MM.1S (cell line): ENCODE results near the gene HMGCS2.

ENCODE experiments used
- DNase-seq: peaks from one replicate; pipeline ENCODE4 v3.0.0-alpha.2; 2015
- H2AFZ ChIP-seq: fragments of 300-600 bp; sonication (generic); 2 replicates; pipeline ENCODE4 v1.6.0; 2016; ENCODE audit warnings: antibody characterized with exemption, low read length
- H3F3A ChIP-seq: fragments of 300-600 bp; sonication (generic); 2 replicates; pipeline ENCODE4 v1.6.1; 2016; ENCODE audit warnings: mild to moderate bottlenecking, antibody characterized with exemption, low read length, moderate library complexity, mixed read lengths; ENCODE audit not compliant: insufficient read depth
- H3K27ac ChIP-seq: fragments of 300-600 bp; sonication (generic); 2 replicates; pipeline ENCODE4 v1.5.1; 2016; ENCODE audit warnings: mild to moderate bottlenecking, low read length
- H3K27me3 ChIP-seq: fragments of 300-600 bp; sonication (generic); replicated peaks from 2 replicates; pipeline ENCODE4 v1.6.0; 2016; ENCODE audit warnings: low read length; ENCODE audit not compliant: insufficient read depth
- H3K36me3 ChIP-seq: fragments of 300-600 bp; sonication (generic); replicated peaks from 2 replicates; pipeline ENCODE4 v1.6.1; 2016; ENCODE audit warnings: mild to moderate bottlenecking, low read length, mixed read lengths; ENCODE audit not compliant: insufficient read depth
- H3K4me1 ChIP-seq: fragments of 300-600 bp; sonication (generic); 2 replicates; pipeline ENCODE4 v1.6.1; 2016; ENCODE audit warnings: low read length, mixed read lengths
- H3K4me2 ChIP-seq: fragments of 300-600 bp; sonication (generic); 2 replicates; pipeline ENCODE4 v1.6.0; 2016; ENCODE audit warnings: low read depth, low read length
- H3K4me3 ChIP-seq: fragments of 300-600 bp; sonication (generic); 2 replicates; pipeline ENCODE4 v1.5.1; 2016; ENCODE audit warnings: low read length, mixed read lengths
- H3K79me2 ChIP-seq: fragments of 300-600 bp; sonication (generic); 2 replicates; pipeline ENCODE4 v1.6.1; 2016; ENCODE audit warnings: mixed run types, low read length, mixed read lengths
- H3K9ac ChIP-seq: fragments of 300-600 bp; sonication (generic); 2 replicates; pipeline ENCODE4 v1.6.1; 2016; ENCODE audit warnings: low read length, mixed read lengths
- H3K9me2 ChIP-seq: fragments of 300-600 bp; sonication (generic); replicated peaks from 2 replicates; pipeline ENCODE4 v1.6.1; 2016; ENCODE audit warnings: mild to moderate bottlenecking, low read length, mixed read lengths; ENCODE audit not compliant: insufficient read depth
- H3K9me3 ChIP-seq: fragments of 300-600 bp; sonication (generic); replicated peaks from 2 replicates; pipeline ENCODE4 v1.6.1; 2016; ENCODE audit warnings: mild to moderate bottlenecking, low read length, mixed read lengths; ENCODE audit not compliant: insufficient read depth
- H4K20me1 ChIP-seq: fragments of 300-600 bp; sonication (generic); 2 replicates; pipeline ENCODE4 v1.6.1; 2016; ENCODE audit warnings: mild to moderate bottlenecking, low read length, moderate library complexity, mixed read lengths; ENCODE audit not compliant: insufficient read depth
- EZH2 ChIP-seq: fragments of 300-600 bp; sonication (generic); optimal IDR thresholded peaks from 2 replicates; pipeline ENCODE3; 2017; ENCODE audit warnings: low read depth, mild to moderate bottlenecking, antibody characterized with exemption, low read length, mixed read lengths
- EZH2phosphoT487 ChIP-seq: fragments of 300-600 bp; sonication (generic); IDR thresholded peaks from 2 replicates; pipeline ENCODE4 v1.6.1; 2018; ENCODE audit warnings: antibody characterized with exemption, low read length
- TF ChIP-seq, protein P1 (sequence below): fragments of 300-600 bp; sonication (generic); IDR thresholded peaks from 2 replicates; pipeline ENCODE4 v1.5.1; 2016; ENCODE audit warnings: antibody characterized with exemption, low read length, mixed read lengths

The HMGCS2 gene

DNA sequence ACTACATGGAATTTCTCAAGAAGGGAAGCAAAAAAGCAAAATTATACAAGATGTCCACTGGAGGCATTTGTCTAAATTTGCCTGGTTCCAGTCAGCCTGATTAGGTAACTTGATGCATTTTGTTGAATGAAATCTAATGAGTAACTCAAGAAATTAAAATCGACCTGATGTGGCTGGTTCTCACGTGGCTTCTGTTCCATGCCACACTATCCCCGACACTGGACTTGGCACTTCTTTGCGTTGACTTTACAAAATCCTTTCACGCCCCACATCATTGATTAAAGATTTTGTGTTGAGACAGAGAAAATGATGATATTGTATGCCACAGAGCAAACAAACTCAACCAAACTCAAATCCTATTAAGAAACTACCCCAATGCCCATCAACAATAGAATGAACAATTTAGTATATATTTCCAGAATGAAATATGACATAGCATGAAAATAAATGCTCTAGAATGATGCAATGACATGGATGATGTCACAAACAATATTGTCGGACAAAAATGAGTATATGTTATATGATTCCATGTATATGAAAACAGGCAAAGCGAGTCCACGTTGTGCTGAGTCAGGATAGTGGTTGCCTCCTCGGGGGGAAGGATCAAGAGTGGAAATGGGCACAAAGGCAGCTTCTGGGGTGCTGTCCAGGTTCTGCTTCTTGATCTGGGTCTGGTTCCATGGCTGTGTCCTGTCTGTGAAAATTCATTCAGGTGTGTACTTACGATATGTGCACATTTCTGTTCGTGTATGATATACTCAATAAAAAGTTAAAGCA is 12.9 kb upstream of the HMGCS2 start:
- DNase-seq = no peak
- Histone ChIP-seq H3K36me3 (no peaks in the 10 kb centered on the region), H3K9me2 (no peaks in the 10 kb centered on the region), H3K9me3 (no peaks in the 10 kb centered on the region), H2AFZ (no peak overlapping the region), H3K4me1 (peaks cover 7% of the 10 kb centered on the region; the same call in 1 of the 2 replicates), H3K4me2 (no peak overlapping the region), H3F3A (no peaks in the 10 kb centered on the region), H3K27me3 (no peaks in the 10 kb centered on the region), H3K27ac (no peak overlapping the region), H3K4me3 (no peak overlapping the region), H4K20me1 (no peaks in the 10 kb centered on the region), H3K9ac (no peak overlapping the region), H3K79me2 (no peaks in the 10 kb centered on the region)
- TF ChIP-seq, protein P1, sequence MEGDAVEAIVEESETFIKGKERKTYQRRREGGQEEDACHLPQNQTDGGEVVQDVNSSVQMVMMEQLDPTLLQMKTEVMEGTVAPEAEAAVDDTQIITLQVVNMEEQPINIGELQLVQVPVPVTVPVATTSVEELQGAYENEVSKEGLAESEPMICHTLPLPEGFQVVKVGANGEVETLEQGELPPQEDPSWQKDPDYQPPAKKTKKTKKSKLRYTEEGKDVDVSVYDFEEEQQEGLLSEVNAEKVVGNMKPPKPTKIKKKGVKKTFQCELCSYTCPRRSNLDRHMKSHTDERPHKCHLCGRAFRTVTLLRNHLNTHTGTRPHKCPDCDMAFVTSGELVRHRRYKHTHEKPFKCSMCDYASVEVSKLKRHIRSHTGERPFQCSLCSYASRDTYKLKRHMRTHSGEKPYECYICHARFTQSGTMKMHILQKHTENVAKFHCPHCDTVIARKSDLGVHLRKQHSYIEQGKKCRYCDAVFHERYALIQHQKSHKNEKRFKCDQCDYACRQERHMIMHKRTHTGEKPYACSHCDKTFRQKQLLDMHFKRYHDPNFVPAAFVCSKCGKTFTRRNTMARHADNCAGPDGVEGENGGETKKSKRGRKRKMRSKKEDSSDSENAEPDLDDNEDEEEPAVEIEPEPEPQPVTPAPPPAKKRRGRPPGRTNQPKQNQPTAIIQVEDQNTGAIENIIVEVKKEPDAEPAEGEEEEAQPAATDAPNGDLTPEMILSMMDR = no peak
- TF ChIP-seq EZH2 (no peak), EZH2phosphoT487 (no peak)

DNA sequence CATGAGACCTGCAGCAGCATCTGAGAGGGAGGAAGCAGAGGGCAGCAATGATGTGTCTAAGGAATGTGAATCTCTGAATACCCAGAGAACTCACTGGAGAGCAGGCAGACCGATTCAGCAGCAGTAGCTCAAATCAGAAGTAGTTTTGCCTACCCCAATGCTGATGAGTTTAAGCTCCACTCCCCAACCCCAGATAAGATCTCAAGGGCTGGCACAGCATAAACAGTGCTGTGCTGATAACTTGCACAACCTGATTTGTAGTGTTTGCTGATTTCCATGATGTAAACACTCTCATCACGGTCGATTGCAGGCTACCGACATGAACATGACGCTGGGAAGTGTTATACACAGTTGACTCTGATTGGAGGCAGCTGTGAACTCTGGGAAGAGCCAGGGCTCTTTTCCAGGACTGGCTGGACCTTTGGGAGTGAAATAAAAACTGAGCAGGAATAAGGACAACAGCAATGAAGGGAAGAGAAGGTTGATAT is 11.2 kb upstream of the HMGCS2 start:
- no peaks in the 10 kb centered on the region for H3K9me3 ChIP-seq
- H3K27ac ChIP-seq = no peak overlapping the region
- no peaks in the 10 kb centered on the region for H3K79me2 ChIP-seq
- no peak overlapping the region for H3K9ac ChIP-seq
- no peaks in the 10 kb centered on the region for H3K27me3 ChIP-seq
- H3K4me3 ChIP-seq = no peak overlapping the region
- no peak for DNase-seq
- no peaks in the 10 kb centered on the region for H3K4me1 ChIP-seq
- no peaks in the 10 kb centered on the region for H3K36me3 ChIP-seq
- H3K4me2 ChIP-seq = no peak overlapping the region
- no peaks in the 10 kb centered on the region for H3F3A ChIP-seq
- no peaks in the 10 kb centered on the region for H3K9me2 ChIP-seq
- no peak overlapping the region for H2AFZ ChIP-seq
- H4K20me1 ChIP-seq = no peaks in the 10 kb centered on the region
- TF ChIP-seq, protein P1 = no peak
- TF ChIP-seq EZH2phosphoT487 (no peak), EZH2 (no peak)

DNA sequence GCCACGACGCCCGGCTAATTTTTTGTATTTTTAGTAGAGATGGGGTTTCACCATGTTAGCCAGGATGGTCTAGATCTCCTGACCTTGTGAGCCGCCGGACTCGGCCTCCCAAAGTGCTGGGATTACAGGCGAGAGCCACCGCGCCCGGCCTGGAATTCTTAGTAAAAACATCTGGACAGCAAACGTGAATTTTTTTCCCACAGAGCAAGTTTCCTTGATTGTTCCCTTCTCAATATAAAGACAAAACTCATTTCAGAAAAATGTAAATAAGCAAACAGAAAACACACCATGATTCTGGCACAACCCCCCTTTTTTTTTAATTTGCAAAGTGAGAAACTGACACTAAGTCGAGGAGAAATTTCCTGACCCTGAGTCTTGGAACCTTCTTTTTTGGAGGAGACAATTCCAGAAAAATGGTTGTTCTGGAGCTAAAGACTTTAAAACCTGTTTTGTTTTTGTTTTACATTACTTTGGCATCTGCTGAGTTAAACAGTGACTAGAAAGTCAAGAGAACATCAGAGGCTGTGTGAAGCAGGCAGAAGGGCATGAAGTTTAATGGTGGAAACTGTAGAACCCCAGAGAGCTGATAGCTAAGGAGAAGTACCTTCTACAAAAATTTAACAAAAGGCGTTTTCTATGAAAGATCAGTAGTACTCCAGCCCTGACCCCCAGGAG is 10.3 kb upstream of the HMGCS2 start:
- Histone ChIP-seq H3K9me2 (no peaks in the 10 kb centered on the region), H3K4me1 (no peaks in the 10 kb centered on the region), H3K27me3 (no peaks in the 10 kb centered on the region), H3K36me3 (no peaks in the 10 kb centered on the region), H3K9ac (no peak overlapping the region), H4K20me1 (no peaks in the 10 kb centered on the region), H3K9me3 (no peaks in the 10 kb centered on the region), H3K4me2 (no peak overlapping the region), H3K4me3 (no peak overlapping the region), H3K27ac (no peak overlapping the region), H3K79me2 (no peaks in the 10 kb centered on the region), H2AFZ (no peak overlapping the region), H3F3A (no peaks in the 10 kb centered on the region)
- no peak for DNase-seq
- TF ChIP-seq, protein P1 = no peak
- TF ChIP-seq EZH2 (no peak), EZH2phosphoT487 (no peak)
